Endothelial cell of umbilical vein (primary cell): ENCODE results near the gene ZBTB20. TPM values are rescaled to one million over a fixed set of nuclear protein-coding genes. Genes with fewer than 3 reads are reported as not detected.

Source experiments
- BruUV-seq: library from RNA; stranded (reverse); fragments of 400-500 nt; replicated peaks from 2 replicates; lab custom pipeline; 2021; lab: Mats Ljungman, UMichigan
- CTCF ChIA-PET: fragments of 300-600, 350-600 bp; sonication (Branson Sonifier 250); formaldehyde crosslinking; loops from one replicate; lab custom pipeline; 2021; ENCODE audit warnings: antibody characterized with exemption, inconsistent platforms; lab: Charles Lee
- POLR2A ChIA-PET: fragments of 300-600, 350-600 bp; sonication (Branson Sonifier 250); formaldehyde crosslinking; loops from one replicate; lab custom pipeline; 2021; ENCODE audit warnings: antibody characterized with exemption, inconsistent platforms; lab: Charles Lee
- DNase-seq: peaks from one replicate; pipeline ENCODE4 v3.0.0-alpha.2; 2011; ENCODE audit warnings: low read depth, low spot score
- FAIRE-seq: peaks from 2 replicates; lab custom pipeline; 2011; peaks lifted over from hg19 to GRCh38; lab: Jason Lieb, UNC
- H2AFZ ChIP-seq: 2 replicates; pipeline ENCODE4 v1.6.0; 2012; ENCODE audit warnings: low read depth, low read length, control low read depth, inconsistent platforms
- H3K27ac ChIP-seq: 2 replicates; pipeline ENCODE4 v1.5.1; 2011; ENCODE audit warnings: low read depth, mild to moderate bottlenecking, control low read depth, low read length, moderate library complexity; ENCODE audit not compliant: insufficient read depth
- H3K27me3 ChIP-seq, 2 experiments: 2 replicates each; pipeline versions ENCODE4 v1.6.0 to v1.6.1; 2011; ENCODE audit warnings: low read length in 2 of 2, mixed read lengths in 1 of 2; ENCODE audit not compliant: control insufficient read depth in 2 of 2, insufficient read depth in 2 of 2
- H3K36me3 ChIP-seq, 2 experiments: 2 replicates in 1 of 2; 3 replicates in 1 of 2; pipeline ENCODE4 v1.5.1; 2011; ENCODE audit warnings: low read length in 2 of 2, mild to moderate bottlenecking in 1 of 2, moderate library complexity in 1 of 2; ENCODE audit not compliant: control insufficient read depth in 2 of 2, insufficient read depth in 2 of 2; ENCODE audit errors: extremely low read depth in 1 of 2
- H3K4me1 ChIP-seq: 3 replicates; pipeline ENCODE4 v1.5.1; 2011; ENCODE audit warnings: mild to moderate bottlenecking, low read length; ENCODE audit not compliant: control insufficient read depth, insufficient read depth; ENCODE audit errors: extremely low read depth
- H3K4me2 ChIP-seq: 2 replicates; pipeline ENCODE4 v1.6.1; 2011; ENCODE audit warnings: low read length, control low read depth, mixed read lengths; ENCODE audit not compliant: insufficient read depth
- H3K4me3 ChIP-seq, 3 experiments: fragments of 200-600 bp in 1 of 3; sonication (generic), shearing (Covaris generic) in 1 of 3; replicated peaks in 1 of 3; 2 replicates each; pipeline ENCODE4 v1.5.1; 2011 to 2016; ENCODE audit warnings: control low read depth in 3 of 3, low read length in 3 of 3, mild to moderate bottlenecking in 2 of 3, inconsistent platforms in 1 of 3, low read depth in 1 of 3, moderate library complexity in 1 of 3; ENCODE audit not compliant: insufficient read depth in 1 of 3
- H3K79me2 ChIP-seq: 2 replicates; pipeline ENCODE4 v1.6.0; 2012; ENCODE audit warnings: low read length, inconsistent platforms; ENCODE audit not compliant: control insufficient read depth, insufficient read depth
- H3K9ac ChIP-seq: replicated peaks from 2 replicates; pipeline ENCODE3; 2011; ENCODE audit warnings: low read length, control low read depth; ENCODE audit not compliant: insufficient read depth; ENCODE audit errors: extremely low read depth
- H3K9me1 ChIP-seq: replicated peaks from 3 replicates; pipeline ENCODE4 v1.6.0; 2011; ENCODE audit warnings: mild to moderate bottlenecking, low read length; ENCODE audit not compliant: control insufficient read depth, insufficient read depth; ENCODE audit errors: extremely low read depth
- H3K9me3 ChIP-seq: replicated peaks from 2 replicates; pipeline ENCODE4 v1.5.1; 2012; ENCODE audit warnings: low read length, inconsistent platforms; ENCODE audit not compliant: control insufficient read depth, insufficient read depth
- H4K20me1 ChIP-seq: replicated peaks from 2 replicates; pipeline ENCODE3; 2011; ENCODE audit warnings: mild to moderate bottlenecking, low read length; ENCODE audit not compliant: control insufficient read depth, insufficient read depth; ENCODE audit errors: extremely low read depth
- CTCF ChIP-seq, 2 donors: IDR thresholded peaks; 1 replicate in 1 of 2; 2 replicates in 1 of 2; pipeline ENCODE4 v1.5.1; 2011; ENCODE audit warnings: low read length in 2 of 2, mild to moderate bottlenecking in 2 of 2, moderate library complexity in 2 of 2, control low read depth in 1 of 2, inconsistent platforms in 1 of 2, low read depth in 1 of 2; ENCODE audit not compliant: insufficient read depth in 1 of 2; ENCODE audit errors: extremely low read depth in 1 of 2
- EZH2 ChIP-seq: IDR thresholded peaks from 2 replicates; pipeline ENCODE4 v1.6.1; 2012; ENCODE audit warnings: borderline replicate concordance, low read depth, mild to moderate bottlenecking, moderate library complexity, low read length, inconsistent platforms; ENCODE audit not compliant: severe bottlenecking
- FOS ChIP-seq: IDR thresholded peaks from 2 replicates; pipeline ENCODE4 v1.6.1; 2011; ENCODE audit warnings: mild to moderate bottlenecking, low read length, moderate library complexity, borderline replicate concordance; ENCODE audit not compliant: insufficient read depth
- GATA2 ChIP-seq: IDR thresholded peaks from 2 replicates; pipeline ENCODE4 v1.7.0; 2011; ENCODE audit warnings: low read depth, mild to moderate bottlenecking, moderate library complexity, mixed read lengths, low read length; ENCODE audit not compliant: insufficient read length, insufficient read depth
- JUN ChIP-seq: IDR thresholded peaks from 2 replicates; pipeline ENCODE4 v1.6.1; 2011; ENCODE audit warnings: borderline replicate concordance, low read depth; ENCODE audit not compliant: insufficient read length, insufficient read depth
- MAX ChIP-seq: IDR thresholded peaks from 2 replicates; pipeline ENCODE4 v1.6.1; 2011; ENCODE audit not compliant: insufficient read depth, insufficient read length
- MYC ChIP-seq: IDR thresholded peaks from one replicate; pipeline ENCODE4 v1.6.1; 2011; ENCODE audit warnings: mild to moderate bottlenecking, low read depth, low read length
- POLR2A ChIP-seq: IDR thresholded peaks from 2 replicates; pipeline ENCODE4 v1.6.1; 2012; ENCODE audit warnings: low read depth, mild to moderate bottlenecking, control low read depth, low read length
- POLR2AphosphoS5 ChIP-seq: IDR thresholded peaks from 2 replicates; pipeline ENCODE4 v1.6.1; 2012; ENCODE audit warnings: low read depth, mild to moderate bottlenecking, control low read depth, low read length, moderate library complexity; ENCODE audit not compliant: insufficient read depth
- dilution Hi-C: fragments of 300-500 bp; cut with MboI; formaldehyde crosslinking; loops from one replicate; pipeline ENCODE4 v1.15.0; 2019; ENCODE audit warnings: low sequenced_read_pairs; ENCODE audit not compliant: extremely low pct_ligation_motif_present
- intact Hi-C: fragments of 100-400 bp; cut with micrococcal nuclease; formaldehyde crosslinking; loops from one replicate; pipeline ENCODE4 v1.10.0; 2022
- polyA plus RNA-seq, 4 experiments: library from polyadenylated mRNA; depleted of rRNA in 3 of 4; stranded (reverse) in 3 of 4; unstranded in 1 of 4; fragments of >200 nt; gene quantifications; 2 replicates each; pipeline versions ENCODE4 v1.2.1 to v1.2.3, GENCODE V29; 2011 to 2012; ENCODE audit warnings: missing spikeins in 1 of 4
- total RNA-seq: library from RNA; stranded (reverse); gene quantifications from 2 replicates; pipeline ENCODE4 v1.2.3, GENCODE V29; 2021

Gene ZBTB20
- total and polyA plus RNA-seq, 2 donors (not counting 3 experiments of a cell fraction or from before 2014, with no cell fraction given), result 2.1 to 20.5 TPM

GRCh38 chr3:114896978-114897377 is 250.1 kb downstream of the ZBTB20 start:
- H3K27ac ChIP-seq, result no peak overlapping the region
- H3K4me1 ChIP-seq, result no peaks in the 10 kb centered on the region
- H3K4me2 ChIP-seq, result no peak overlapping the region
- BruUV-seq, result no TSS peak
- H2AFZ ChIP-seq, result no peak overlapping the region
- no peak overlapping the region for H3K4me3 ChIP-seq
- no peak overlapping the region for H3K9ac ChIP-seq
- H3K36me3 ChIP-seq, result no peaks in the 10 kb centered on the region
- H3K79me2 ChIP-seq, result no peaks in the 10 kb centered on the region
- dilution Hi-C loops (no loop called here), intact Hi-C loops (no loop called here)
- no peaks in the 10 kb centered on the region for H3K27me3 ChIP-seq
- CTCF ChIA-PET, result no interaction called here
- POLR2A ChIA-PET, result no interaction called here
- FAIRE-seq, result no peak
- DNase-seq, result no peak
- no peaks in the 10 kb centered on the region for H3K9me1 ChIP-seq
- H4K20me1 ChIP-seq, result no peaks in the 10 kb centered on the region
- TF ChIP-seq GATA2 (no peak), FOS (no peak), MAX (no peak), POLR2AphosphoS5 (no peak), JUN (no peak)
- no peaks in the 10 kb centered on the region for H3K9me3 ChIP-seq

GRCh38 chr3:114893361-114893760 is 253.7 kb downstream of the ZBTB20 start:
- H3K4me2 ChIP-seq, result no peak overlapping the region
- H3K9ac ChIP-seq, result no peak overlapping the region
- intact Hi-C loops, result no loop called here
- H3K9me1 ChIP-seq, result no peaks in the 10 kb centered on the region
- dilution Hi-C loops, result no loop called here
- H3K9me3 ChIP-seq, result no peaks in the 10 kb centered on the region
- H3K79me2 ChIP-seq, result no peaks in the 10 kb centered on the region
- H3K27me3 ChIP-seq, result no peaks in the 10 kb centered on the region
- no peak overlapping the region for H3K4me3 ChIP-seq
- DNase-seq, result no peak
- no peak overlapping the region for H3K27ac ChIP-seq
- H2AFZ ChIP-seq, result no peak overlapping the region
- POLR2A ChIA-PET, result no interaction called here
- H4K20me1 ChIP-seq, result no peaks in the 10 kb centered on the region
- no peaks in the 10 kb centered on the region for H3K4me1 ChIP-seq
- no peak for FAIRE-seq
- H3K36me3 ChIP-seq, result no peaks in the 10 kb centered on the region
- CTCF ChIA-PET, result interaction anchor here (0.5 to 1.2 kb wide), 2 partner anchors 43 to 475 kb away, joined by 3 read pairs; no protein-coding TSS in a partner anchor
- no TSS peak for BruUV-seq
- TF ChIP-seq POLR2A (no peak), CTCF (IDR thresholded peaks at IDR 0.05; ENCODE audit: extremely low read depth in 1 of 2, insufficient read depth in 1 of 2, low read depth in 1 of 2, low read length in 2 of 2) (no peak), MAX (no peak), JUN (no peak), GATA2 (no peak), POLR2AphosphoS5 (no peak), MYC (no peak), FOS (no peak), EZH2 (no peak)
